NCI-H2107 treated with DMSO at 0.1 percent for 48 hours (cell line): Measurements from ENCODE around the gene GPC5.

Experiments used
- DNase-seq: peaks from one replicate; lab custom pipeline; 2025; ENCODE audit not compliant: unreplicated experiment; lab: John Stamatoyannopoulos, UW

The GPC5 gene

GRCh38 chr13:92135509-92135908 is 737.1 kb downstream of the GPC5 start:
- no peak for DNase-seq

GRCh38 chr13:92136449-92137155 is 738.2 kb downstream of the GPC5 start:
- DNase-seq, result no peak

DNA sequence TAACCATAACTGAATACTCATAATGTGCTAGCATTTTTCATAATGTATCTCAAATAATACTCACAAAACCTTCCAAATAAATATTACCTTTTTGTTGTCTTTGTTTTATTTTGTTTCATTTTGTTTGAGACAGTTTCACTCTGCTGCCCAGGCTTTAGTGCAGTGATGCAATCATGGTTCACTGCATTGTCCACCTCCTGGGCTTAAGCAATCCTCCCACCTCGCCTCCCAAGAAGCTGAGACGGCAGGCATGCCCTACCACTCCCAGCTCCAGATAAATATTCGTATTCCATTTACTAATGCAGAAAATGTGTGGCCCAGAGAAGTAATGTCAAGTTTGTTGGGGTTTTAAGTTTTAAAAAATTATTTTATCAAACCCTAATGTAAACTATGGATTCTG is 739.1 kb downstream of the GPC5 start:
- DNase-seq, result no peak

GRCh38 chr13:92143766-92144165 is 745.3 kb downstream of the GPC5 start:
- DNase-seq, result no peak

GRCh38 chr13:92150606-92151005 is 752.2 kb downstream of the GPC5 start:
- DNase-seq, result no peak

GRCh38 chr13:92158346-92158745 is 759.9 kb downstream of the GPC5 start:
- DNase-seq, result no peak

DNA sequence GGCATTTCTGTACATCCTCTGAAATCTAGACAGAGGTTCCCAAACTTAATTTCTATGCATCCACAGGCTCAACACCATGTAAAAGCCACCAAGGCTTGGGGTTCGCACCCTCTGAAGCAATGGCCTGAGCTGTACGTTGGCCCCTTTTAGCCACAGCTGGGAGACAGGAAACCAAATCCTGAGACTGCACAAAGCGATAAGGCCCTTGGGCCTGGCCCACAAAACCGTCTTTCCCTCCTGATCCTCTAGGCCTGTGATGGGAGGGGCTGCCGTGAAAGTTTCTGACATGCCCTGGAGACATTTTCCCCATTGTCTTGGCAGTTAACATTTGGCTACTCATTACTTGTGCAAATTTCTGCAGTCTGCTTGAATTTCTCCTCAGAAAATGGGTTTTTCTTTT is 766.4 kb downstream of the GPC5 start:
- DNase-seq, result no peak

DNA sequence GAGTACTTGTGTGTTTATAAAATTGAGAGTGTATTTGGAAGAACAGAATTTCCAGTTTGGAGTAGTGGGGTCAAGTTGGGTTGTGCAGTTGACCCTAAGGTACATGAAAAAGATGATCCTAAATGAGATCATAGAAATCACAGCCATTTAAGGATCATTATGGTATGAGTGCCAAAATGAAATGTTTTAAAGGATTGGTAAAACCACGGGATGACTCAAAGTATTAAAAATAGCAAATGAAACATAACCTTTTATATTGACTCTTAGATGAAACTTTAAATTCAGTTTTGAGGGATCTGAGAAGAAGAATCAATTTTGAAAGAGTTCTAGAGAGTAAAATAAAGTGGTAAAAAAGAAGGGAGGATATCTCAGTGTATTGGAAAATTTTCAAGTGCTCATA is 773.8 kb downstream of the GPC5 start:
- no peak for DNase-seq

GRCh38 chr13:92173254-92173653 is 774.8 kb downstream of the GPC5 start:
- no peak for DNase-seq

GRCh38 chr13:92175330-92175729 is 776.9 kb downstream of the GPC5 start:
- peak; percentile 38 for DNase-seq

DNA sequence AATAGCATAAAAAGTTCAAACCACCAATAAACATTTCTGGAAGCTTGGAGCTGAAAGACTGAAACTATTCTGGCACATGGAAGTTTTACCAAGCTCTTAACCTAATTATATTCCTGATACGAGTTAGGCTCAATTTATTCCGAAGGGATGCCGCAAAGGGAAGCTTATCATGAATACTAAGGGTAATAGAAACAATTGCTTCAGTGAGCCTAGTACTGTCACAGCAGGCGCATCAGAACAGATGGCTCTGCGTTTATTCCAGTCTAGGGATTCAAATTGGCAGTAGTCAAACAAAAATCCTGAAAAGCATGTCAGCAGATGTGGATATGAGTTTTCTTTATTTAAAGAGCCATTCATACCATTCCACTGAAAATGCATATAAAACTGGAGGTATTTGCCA is 779.5 kb downstream of the GPC5 start:
- no peak for DNase-seq

- DNase-seq, result no peak
These were observed 780.8 kb downstream of the GPC5 start for GRCh38 chr13:92179223-92179622.

DNA sequence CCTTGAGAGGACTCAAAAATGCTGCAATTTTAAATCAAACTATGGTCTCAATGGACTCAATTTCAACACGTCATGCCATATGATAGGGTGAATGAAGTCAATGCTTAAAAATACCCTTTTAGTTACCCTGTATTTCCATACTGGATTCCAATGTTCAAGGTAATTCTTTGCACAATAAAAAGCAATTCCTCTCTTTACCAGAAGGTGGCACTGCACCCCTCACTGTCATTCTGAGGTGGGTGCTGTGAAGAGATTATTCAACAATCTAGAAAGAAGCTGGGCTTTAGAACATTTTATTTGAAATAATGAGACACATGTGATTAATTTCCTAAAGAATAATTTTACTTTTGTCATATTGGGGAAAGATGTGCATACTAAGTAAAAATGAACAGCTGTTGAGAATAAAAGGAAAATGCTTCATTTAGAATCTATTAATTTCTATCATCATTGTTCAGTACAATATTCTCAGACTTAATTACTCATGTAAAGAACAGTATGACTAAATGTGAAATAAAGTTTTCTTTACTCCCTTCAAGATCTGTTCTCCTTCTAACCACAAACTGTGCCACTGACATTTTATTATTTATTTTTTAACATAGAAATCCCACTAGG is 789.1 kb downstream of the GPC5 start:
- DNase-seq, result peak; percentile 49

GRCh38 chr13:92188574-92188973 is 790.2 kb downstream of the GPC5 start:
- DNase-seq, result no peak

GRCh38 chr13:92196591-92197256 is 798.3 kb downstream of the GPC5 start:
- DNase-seq, result peak; percentile 24

DNA sequence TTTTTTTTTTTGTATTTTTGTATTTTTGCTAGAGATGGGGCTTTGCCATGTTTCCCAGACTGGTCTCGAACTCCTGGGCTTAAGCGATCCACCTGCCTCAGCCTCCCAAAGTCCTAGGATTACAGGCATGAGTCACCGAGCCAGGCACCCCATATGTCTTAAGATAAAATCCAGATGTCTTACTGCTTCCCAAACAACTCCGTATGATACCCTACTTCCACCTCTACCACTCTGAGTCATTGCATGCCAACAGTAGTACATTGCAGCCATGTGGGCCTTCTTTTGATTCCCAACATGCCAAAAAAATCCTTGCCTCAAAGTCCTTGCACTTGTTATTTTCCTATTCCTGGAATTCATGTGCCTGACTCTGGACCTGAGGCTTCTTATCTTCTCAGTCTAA is 799.2 kb downstream of the GPC5 start:
- no peak for DNase-seq

DNA sequence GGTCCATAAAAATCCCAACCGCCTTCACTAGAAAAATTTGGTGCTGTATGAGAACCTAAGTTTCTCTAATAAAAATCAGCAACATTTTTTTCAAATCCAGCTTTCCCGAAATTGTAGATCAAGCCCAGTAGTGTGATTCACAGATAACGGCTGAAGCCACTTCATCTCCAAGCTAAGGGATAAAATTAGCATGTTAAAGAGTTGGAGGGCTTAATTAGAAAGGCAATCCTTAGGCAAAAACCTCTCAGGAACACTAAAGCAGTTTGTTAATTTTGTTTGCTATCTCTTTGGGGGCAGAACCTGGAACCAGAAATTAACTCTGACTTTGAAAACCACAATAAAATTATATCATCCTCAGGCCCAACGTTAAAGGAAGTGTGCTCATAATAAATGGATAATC is 820.2 kb downstream of the GPC5 start:
- no peak for DNase-seq

GRCh38 chr13:92221916-92222315 is 823.5 kb downstream of the GPC5 start:
- DNase-seq, result no peak

DNA sequence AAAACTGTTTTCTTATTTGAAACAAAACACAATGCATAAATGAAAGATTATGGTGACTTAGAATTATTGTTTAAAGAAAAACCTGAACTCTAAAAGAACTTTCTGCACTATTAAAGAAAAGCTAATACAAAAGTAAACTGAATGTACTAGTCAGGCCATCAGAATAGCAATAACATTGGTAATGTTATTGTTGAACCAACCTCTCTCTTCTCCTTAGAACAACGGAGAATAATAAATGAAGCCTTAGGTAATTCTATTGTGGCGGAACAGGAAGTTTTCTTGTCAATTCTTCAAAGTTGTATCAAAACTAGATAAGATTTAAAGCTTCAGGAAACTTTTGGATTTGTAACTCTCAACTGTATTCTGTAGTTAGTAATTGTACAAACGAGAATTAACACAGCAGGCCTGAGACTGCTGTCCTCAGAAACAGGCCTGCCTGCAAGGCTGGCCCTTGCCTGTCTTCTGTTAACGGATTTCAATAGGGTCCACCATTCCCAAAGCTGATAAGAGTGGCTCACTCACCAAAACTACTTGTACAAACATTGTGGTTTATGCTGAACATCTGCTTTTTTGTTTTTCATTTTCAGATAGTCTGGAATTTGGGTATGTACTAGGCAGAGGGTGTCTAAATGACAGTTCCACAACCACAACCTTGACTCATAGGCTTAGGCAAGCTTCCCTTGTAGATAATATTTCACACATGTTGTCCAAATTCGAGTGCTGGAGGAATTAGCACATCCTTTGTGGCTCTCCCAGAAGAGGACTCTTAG is 825.8 kb downstream of the GPC5 start:
- DNase-seq, result peak; percentile 9

DNA sequence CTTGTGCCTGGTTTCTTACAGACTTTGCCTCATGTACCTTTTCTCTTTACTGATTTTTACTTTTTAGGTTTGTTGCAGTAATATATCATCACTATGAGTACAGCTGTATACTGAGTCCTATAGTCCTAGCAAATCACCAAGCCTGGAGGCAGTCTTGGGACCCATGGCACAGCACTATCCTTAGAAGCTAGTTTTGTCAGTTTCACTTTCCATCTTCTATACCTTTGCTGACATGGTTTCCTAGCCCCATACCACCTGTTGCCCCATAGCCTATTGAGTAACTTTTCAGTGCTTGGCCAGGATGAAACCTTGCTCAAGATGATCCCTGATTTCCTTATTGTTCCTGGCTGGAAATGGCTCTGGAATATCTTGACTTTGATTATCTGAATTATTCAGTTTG is 826.4 kb downstream of the GPC5 start:
- no peak for DNase-seq

- DNase-seq, result no peak
These were observed 827.4 kb downstream of the GPC5 start for GRCh38 chr13:92225861-92226260.

GRCh38 chr13:92232871-92233270 is 834.5 kb downstream of the GPC5 start:
- no peak for DNase-seq
